Small intestine (tissue), 7 donors: Measurements from ENCODE around the gene LPCAT3. TPM values are rescaled to one million over a fixed set of nuclear protein-coding genes. Genes with fewer than 3 reads are reported as not detected.

ENCODE experiments used
- DNase-seq, 2 donors: peaks; one replicate each; pipeline versions ENCODE4 v3.0.0 to v3.0.0-alpha.2; 2013
- FAIRE-seq: peaks from 2 replicates; lab custom pipeline; 2012; peaks lifted over from hg19 to GRCh38; lab: Jason Lieb, UNC
- H3K27ac ChIP-seq, 3 donors: one replicate each; pipeline ENCODE4 v1.5.1; 2013; ENCODE audit warnings: low read length in 2 of 3, mild to moderate bottlenecking in 2 of 3, control low read depth in 1 of 3, inconsistent platforms in 1 of 3, low read depth in 1 of 3, moderate library complexity in 1 of 3
- H3K27me3 ChIP-seq, 3 donors: one replicate each; pipeline ENCODE4 v1.6.1; 2013; ENCODE audit warnings: low read length in 3 of 3, inconsistent platforms in 1 of 3; ENCODE audit not compliant: control insufficient read depth in 3 of 3, insufficient read depth in 3 of 3
- H3K36me3 ChIP-seq, 3 donors: one replicate each; pipeline ENCODE4 v1.6.1; 2013; ENCODE audit warnings: low read length in 3 of 3, inconsistent platforms in 1 of 3, low read depth in 1 of 3, mild to moderate bottlenecking in 1 of 3, moderate library complexity in 1 of 3; ENCODE audit not compliant: control insufficient read depth in 3 of 3, insufficient read depth in 2 of 3
- H3K4me1 ChIP-seq, 3 donors: one replicate each; pipeline ENCODE4 v1.6.1; 2013; ENCODE audit warnings: low read length in 2 of 3, inconsistent platforms in 1 of 3, low read depth in 1 of 3, mild to moderate bottlenecking in 1 of 3, moderate library complexity in 1 of 3; ENCODE audit not compliant: control insufficient read depth in 3 of 3, insufficient read depth in 2 of 3
- H3K4me3 ChIP-seq, 3 donors: one replicate each; pipeline ENCODE4 v1.5.1; 2013; ENCODE audit warnings: low read length in 3 of 3, control low read depth in 1 of 3, inconsistent platforms in 1 of 3, low read depth in 1 of 3, mild to moderate bottlenecking in 1 of 3, moderate library complexity in 1 of 3
- H3K9me3 ChIP-seq, 2 donors: one replicate each; pipeline ENCODE4 v1.6.1; 2013; ENCODE audit warnings: low read depth in 1 of 2, low read length in 1 of 2; ENCODE audit not compliant: control insufficient read depth in 2 of 2, insufficient read depth in 1 of 2
- WGBS, 3 donors: extraction: QIAGEN DNeasy Blood & Tissue Kit; methylation state at CpG; one replicate each; pipeline ENCODE4 v1.1.7; 2013; 5-methylcytosine and 5-hydroxymethylcytosine counted together
- polyA plus RNA-seq, 4 donors: library from polyadenylated mRNA; stranded (reverse) in 3 of 4; unstranded in 1 of 4; fragments of 200-250 nt in 3 of 4; fragments of 120-200 nt in 1 of 4; gene quantifications; one replicate each; pipeline versions ENCODE4 v1.2.1 to v1.2.3, GENCODE V29; 2013
- donor health status: healthy with polysubstance abuse.
- donor health status: control.
- donor health status: control.
- donor health status: Bipolar disorder and iron deficiency.
- donor health status: healthy.

Gene LPCAT3
- polyA plus RNA-seq, 4 donors, result 67.8 to 95.9 (median 77.3) TPM

- H3K27ac ChIP-seq, result peak overlapping the region; percentile 98 to 99 (median 98)
- no peaks in the 10 kb centered on the region for H3K27me3 ChIP-seq
- peak overlapping the region in 2 of 3 donors; percentile 74 to 88 for H3K4me3 ChIP-seq
- no peaks in the 10 kb centered on the region for H3K9me3 ChIP-seq
- WGBS, 3 donors, result 14 to 55% (median 33%) methylated on average over 8 of the region's 8 CpGs
- peaks cover 5 to 65% (median 8%) of the 10 kb centered on the region in 3 donors for H3K36me3 ChIP-seq
- DNase-seq, result no peak
- FAIRE-seq, result no peak
- peaks cover 0 to 67% (median 6%) of the 10 kb centered on the region in 3 donors for H3K4me1 ChIP-seq
Observed at GRCh38 chr12:6964605-6965025, 53.7 kb downstream of the LPCAT3 start.

- H3K27ac ChIP-seq, result peak overlapping the region; percentile 98 to 99 (median 98)
- H3K4me3 ChIP-seq, result peak overlapping the region; percentile 64 to 88 (median 74)
- WGBS, 3 donors, result 12 to 58% (median 37%) methylated on average over 17 of the region's 17 CpGs
- peaks cover 0 to 62% (median 6%) of the 10 kb centered on the region in 3 donors for H3K4me1 ChIP-seq
- peaks cover 5 to 71% (median 8%) of the 10 kb centered on the region in 3 donors for H3K36me3 ChIP-seq
- H3K27me3 ChIP-seq, result no peaks in the 10 kb centered on the region
- no peaks in the 10 kb centered on the region for H3K9me3 ChIP-seq
- FAIRE-seq, result no peak
- DNase-seq, result peak; percentile 46 to 80
Observed at GRCh38 chr12:6963791-6964413, 54.4 kb downstream of the LPCAT3 start.

GRCh38 chr12:6963016-6963731 lies 55.1 kb downstream of the LPCAT3 start:
- DNase-seq (peak; percentile 95 to 97), FAIRE-seq (no peak)
- Histone ChIP-seq H3K9me3 (no peaks in the 10 kb centered on the region), H3K27ac (peak overlapping the region; percentile 98 to 99 (median 98)), H3K27me3 (no peaks in the 10 kb centered on the region), H3K36me3 (peaks cover 5 to 71% (median 8%) of the 10 kb centered on the region in 3 donors), H3K4me3 (peak overlapping the region; percentile 64 to 88 (median 74)), H3K4me1 (peaks cover 0 to 54% (median 4%) of the 10 kb centered on the region in 3 donors)
- WGBS, 3 donors, result 21 to 61% (median 38%) methylated on average over 29 to 32 of the region's 32 CpGs

GRCh38 chr12:6962285-6963015 lies 55.8 kb downstream of the LPCAT3 start:
- Histone ChIP-seq H3K4me1 (peaks cover 0 to 49% (median 2%) of the 10 kb centered on the region in 3 donors), H3K36me3 (peaks cover 5 to 71% (median 7%) of the 10 kb centered on the region in 3 donors), H3K9me3 (no peaks in the 10 kb centered on the region), H3K27me3 (no peaks in the 10 kb centered on the region), H3K4me3 (peak overlapping the region; percentile 64 to 88 (median 74)), H3K27ac (peak overlapping the region; percentile 98 to 99 (median 98))
- peak in 1 of 2 donors; percentile 95 for DNase-seq
- no peak for FAIRE-seq
- 17 to 47% (median 25%) methylated on average over 22 to 25 of the region's 25 CpGs for WGBS, 3 donors

GRCh38 chr12:6961695-6962284 lies 56.5 kb downstream of the LPCAT3 start:
- peak; percentile 79 to 91 for DNase-seq
- 3 to 12% (median 5%) methylated on average over 16 of the region's 16 CpGs for WGBS, 3 donors
- Histone ChIP-seq H3K36me3 (peaks cover 4 to 71% (median 5%) of the 10 kb centered on the region in 3 donors), H3K27ac (peak overlapping the region; percentile 98 to 99 (median 98)), H3K9me3 (no peaks in the 10 kb centered on the region), H3K27me3 (no peaks in the 10 kb centered on the region), H3K4me1 (peaks cover 0 to 42% (median 2%) of the 10 kb centered on the region in 3 donors), H3K4me3 (peak overlapping the region in 2 of 3 donors; percentile 74 to 88)
- FAIRE-seq, result no peak

GRCh38 chr12:6961278-6961694 lies 57.0 kb downstream of the LPCAT3 start:
- FAIRE-seq (no peak), DNase-seq (peak; percentile 63 to 85)
- H3K27ac ChIP-seq, result peak overlapping the region; percentile 98 to 99 (median 98)
- no peaks in the 10 kb centered on the region for H3K9me3 ChIP-seq
- 5 to 31% (median 7%) methylated on average over 24 of the region's 24 CpGs for WGBS, 3 donors
- peaks cover 3 to 71% (median 5%) of the 10 kb centered on the region in 3 donors for H3K36me3 ChIP-seq
- no peaks in the 10 kb centered on the region for H3K27me3 ChIP-seq
- peaks cover 0 to 39% (median 2%) of the 10 kb centered on the region in 3 donors for H3K4me1 ChIP-seq
- H3K4me3 ChIP-seq, result peak overlapping the region in 2 of 3 donors; percentile 74 to 88

- peaks cover 0 to 33% (median 2%) of the 10 kb centered on the region in 3 donors for H3K4me1 ChIP-seq
- no peaks in the 10 kb centered on the region for H3K27me3 ChIP-seq
- peak overlapping the region; percentile 98 to 99 (median 98) for H3K27ac ChIP-seq
- FAIRE-seq (no peak), DNase-seq (peak in 1 of 2 donors; percentile 44)
- no peak overlapping the region for H3K4me3 ChIP-seq
- H3K9me3 ChIP-seq, result no peaks in the 10 kb centered on the region
- WGBS, 3 donors, result 71 to 75% (median 74%) methylated on average over 12 to 13 of the region's 13 CpGs
- peaks cover 3 to 73% (median 4%) of the 10 kb centered on the region in 3 donors for H3K36me3 ChIP-seq
Observed at GRCh38 chr12:6960593-6961277, 57.5 kb downstream of the LPCAT3 start.
